Keratinocyte (primary cell): Measurements from ENCODE around the gene MTX3. TPM values are rescaled to one million over a fixed set of nuclear protein-coding genes. Genes with fewer than 3 reads are reported as not detected.

Experiments
- DNase-seq: peaks from one replicate; pipeline ENCODE4 v3.0.0-alpha.2; 2011; ENCODE audit warnings: low read depth, missing footprints, low spot score
- FAIRE-seq: peaks from 2 replicates; lab custom pipeline; 2011; peaks lifted over from hg19 to GRCh38; lab: Jason Lieb, UNC
- H2AFZ ChIP-seq: 2 replicates; pipeline ENCODE4 v1.6.0; 2012; ENCODE audit warnings: low read length, control low read depth, inconsistent platforms; ENCODE audit not compliant: control insufficient read depth
- H3K27ac ChIP-seq: 2 replicates; pipeline ENCODE4 v1.5.1; 2011; ENCODE audit warnings: low read length; ENCODE audit not compliant: control insufficient read depth, insufficient read depth
- H3K27me3 ChIP-seq: 3 replicates; pipeline ENCODE4 v1.6.0; 2011; ENCODE audit warnings: low read length; ENCODE audit not compliant: control insufficient read depth, insufficient read depth; ENCODE audit errors: extremely low read depth
- H3K36me3 ChIP-seq, 2 experiments: 2 replicates in 1 of 2; 3 replicates in 1 of 2; pipeline ENCODE4 v1.5.1; 2011; ENCODE audit warnings: low read length in 2 of 2, mild to moderate bottlenecking in 1 of 2; ENCODE audit not compliant: control insufficient read depth in 2 of 2, insufficient read depth in 2 of 2; ENCODE audit errors: extremely low read depth in 1 of 2
- H3K4me1 ChIP-seq: 3 replicates; pipeline ENCODE4 v1.5.1; 2011; ENCODE audit warnings: low read length; ENCODE audit not compliant: control insufficient read depth, insufficient read depth; ENCODE audit errors: extremely low read depth
- H3K4me2 ChIP-seq: 3 replicates; pipeline ENCODE4 v1.6.0; 2011; ENCODE audit warnings: low read depth, low read length; ENCODE audit not compliant: control insufficient read depth, insufficient read depth; ENCODE audit errors: extremely low read depth
- H3K4me3 ChIP-seq, 3 experiments: fragments of 200-600 bp in 1 of 3; sonication (generic) in 1 of 3; 2 replicates in 2 of 3; 3 replicates in 1 of 3; pipeline ENCODE4 v1.5.1; 2011 to 2016; ENCODE audit warnings: low read length in 3 of 3, mild to moderate bottlenecking in 3 of 3, control low read depth in 2 of 3, inconsistent platforms in 1 of 3, low read depth in 1 of 3, mixed read lengths in 1 of 3, mixed run types in 1 of 3, moderate library complexity in 1 of 3; ENCODE audit not compliant: control insufficient read depth in 2 of 3, insufficient read depth in 2 of 3; ENCODE audit errors: extremely low read depth in 1 of 3
- H3K79me2 ChIP-seq: 2 replicates; pipeline ENCODE4 v1.6.0; 2012; ENCODE audit warnings: low read length; ENCODE audit not compliant: control insufficient read depth, insufficient read depth
- H3K9ac ChIP-seq: 3 replicates; pipeline ENCODE4 v1.6.0; 2011; ENCODE audit warnings: low read length; ENCODE audit not compliant: control insufficient read depth, insufficient read depth; ENCODE audit errors: extremely low read depth
- H3K9me1 ChIP-seq: 3 replicates; pipeline ENCODE4 v1.6.0; 2011; ENCODE audit warnings: low read length; ENCODE audit not compliant: control insufficient read depth, insufficient read depth; ENCODE audit errors: extremely low read depth
- H3K9me3 ChIP-seq: 2 replicates; pipeline ENCODE4 v1.5.1; 2012; ENCODE audit warnings: low read depth, low read length; ENCODE audit not compliant: control insufficient read depth
- H4K20me1 ChIP-seq: 3 replicates; pipeline ENCODE4 v1.6.0; 2011; ENCODE audit warnings: low read length; ENCODE audit not compliant: control insufficient read depth, insufficient read depth; ENCODE audit errors: extremely low read depth
- CTCF ChIP-seq, 3 experiments: IDR thresholded peaks in 1 of 3; conservative IDR thresholded peaks in 1 of 3; optimal IDR thresholded peaks in 1 of 3; 2 replicates in 2 of 3; 3 replicates in 1 of 3; pipeline versions ENCODE3 to v1.5.1; 2011; ENCODE audit warnings: low read length in 3 of 3, mild to moderate bottlenecking in 3 of 3, moderate library complexity in 2 of 3, control low read depth in 1 of 3, inconsistent platforms in 1 of 3; ENCODE audit not compliant: insufficient read depth in 2 of 3; ENCODE audit errors: extremely low read depth in 1 of 3
- EZH2 ChIP-seq: IDR thresholded peaks from one replicate; pipeline ENCODE4 v1.6.1; 2012; ENCODE audit warnings: inconsistent platforms, mild to moderate bottlenecking, low read length, moderate library complexity
- dilution Hi-C: fragments of 300-500 bp; cut with MboI; formaldehyde crosslinking; loops from one replicate; pipeline ENCODE4 v1.7.0; 2020; ENCODE audit warnings: low sequenced_read_pairs; ENCODE audit not compliant: extremely low pct_ligation_motif_present
- polyA plus RNA-seq, 5 experiments: library from polyadenylated mRNA; depleted of rRNA in 3 of 5; stranded (reverse) in 3 of 5; stranded (forward) in 1 of 5; unstranded in 1 of 5; fragments of >200 nt; gene quantifications; 1 replicate in 1 of 5; 2 replicates in 3 of 5; 3 replicates in 1 of 5; pipeline versions ENCODE4 v1.2.1 to v1.2.3, GENCODE V29; 2011 to 2012; ENCODE audit warnings: missing spikeins in 2 of 5, low read depth in 1 of 5, low replicate concordance in 1 of 5

The MTX3 gene
- polyA plus RNA-seq, 1 donor (not counting 4 experiments of a cell fraction or from before 2014, with no cell fraction given), result 14.3 TPM

GRCh38 chr5:79999722-80000121, 8.7 kb upstream of the MTX3 start:
- no peaks in the 10 kb centered on the region for H3K27me3 ChIP-seq
- TF ChIP-seq CTCF (optimal IDR thresholded peaks at IDR 0.05 in 1 of 3, IDR thresholded peaks at IDR 0.05 in 1 of 3, conservative IDR thresholded peaks at IDR 0.05 in 1 of 3; ENCODE audit: extremely low read depth in 1 of 3, insufficient read depth in 2 of 3, low read length in 3 of 3) (no peak), EZH2 (no peak)
- no peak overlapping the region for H3K27ac ChIP-seq
- no peaks in the 10 kb centered on the region for H3K4me1 ChIP-seq
- H3K79me2 ChIP-seq, result no peaks in the 10 kb centered on the region
- H4K20me1 ChIP-seq, result no peaks in the 10 kb centered on the region
- H3K9me1 ChIP-seq, result no peaks in the 10 kb centered on the region
- H3K4me2 ChIP-seq, result no peak overlapping the region
- FAIRE-seq (no peak), DNase-seq (no peak)
- no peak overlapping the region for H3K4me3 ChIP-seq
- H3K9ac ChIP-seq, result no peak overlapping the region
- dilution Hi-C loops, result no loop called here
- no peaks in the 10 kb centered on the region for H3K9me3 ChIP-seq
- no peaks in the 10 kb centered on the region for H3K36me3 ChIP-seq
- no peak overlapping the region for H2AFZ ChIP-seq

DNA sequence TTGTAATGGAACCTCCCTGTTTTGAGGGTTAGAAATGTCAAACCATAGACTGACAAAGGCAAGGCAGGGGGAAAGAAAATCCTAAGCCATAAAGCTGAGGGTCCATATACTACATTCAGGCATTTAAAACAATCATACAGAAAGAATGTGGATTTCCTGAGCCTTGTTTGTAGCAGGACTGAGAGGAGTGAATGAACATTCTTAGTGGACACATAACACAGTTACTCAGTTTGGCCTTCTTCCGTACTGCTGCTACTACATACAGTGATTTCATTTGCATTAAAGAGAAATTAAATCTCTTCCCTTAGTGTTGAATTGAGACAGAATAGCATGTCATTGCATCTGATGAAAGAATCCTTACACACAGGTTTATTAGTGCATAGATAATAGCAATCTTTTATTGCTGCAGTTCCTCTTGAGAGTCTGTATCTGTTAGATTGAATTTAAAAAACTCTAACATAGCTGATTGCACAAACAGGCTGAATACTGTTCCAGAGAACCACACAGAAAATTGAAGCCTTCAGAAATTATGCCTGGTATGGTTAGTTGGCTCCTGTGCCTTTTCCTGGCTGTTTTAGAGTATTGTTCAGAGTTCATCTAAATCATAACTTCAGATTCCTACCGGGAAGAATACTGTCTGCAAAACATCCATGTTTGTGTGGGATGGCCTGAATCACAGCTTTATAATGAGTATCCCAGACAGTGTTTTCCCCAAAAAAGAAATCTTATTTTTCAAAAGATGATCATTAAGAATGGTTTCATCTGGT, 2.0 kb upstream of the MTX3 start:
- FAIRE-seq (no peak), DNase-seq (no peak)
- Histone ChIP-seq H3K27me3 (no peaks in the 10 kb centered on the region), H3K9me1 (peaks cover 2% of the 10 kb centered on the region), H4K20me1 (no peaks in the 10 kb centered on the region), H3K4me3 (no peak overlapping the region), H3K27ac (no peak overlapping the region), H3K36me3 (no peaks in the 10 kb centered on the region), H3K4me2 (no peak overlapping the region), H3K79me2 (peaks cover 9% of the 10 kb centered on the region), H2AFZ (no peak overlapping the region), H3K4me1 (peaks cover 13% of the 10 kb centered on the region), H3K9me3 (no peaks in the 10 kb centered on the region), H3K9ac (no peak overlapping the region)
- dilution Hi-C loops, result no loop called here
- TF ChIP-seq CTCF (optimal IDR thresholded peaks at IDR 0.05 in 1 of 3, IDR thresholded peaks at IDR 0.05 in 1 of 3, conservative IDR thresholded peaks at IDR 0.05 in 1 of 3; ENCODE audit: extremely low read depth in 1 of 3, insufficient read depth in 2 of 3, low read length in 3 of 3) (no peak), EZH2 (no peak)
